ENCODE measurements around the gene RNPS1.

The RNPS1 gene

GRCh38 chr16:2210386-2211365, 57.2 kb downstream of the RNPS1 start, which contains the start of gene BRICD5:
TSS of gene BRICD5 (minus strand) at chr16:2210863. CDS start at chr16:2210833, 30 bp downstream.
- DNase-seq, result no peak

GRCh38 chr16:2210009-2210332, 58.0 kb downstream of the RNPS1 start:
- DNase-seq, result no peak

- DNase-seq, result no peak
Measured at GRCh38 chr16:2209258-2210008, 58.5 kb downstream of the RNPS1 start.

GRCh38 chr16:2208772-2209171, 59.2 kb downstream of the RNPS1 start:
- DNase-seq, result no peak

- DNase-seq, result no peak
Measured at GRCh38 chr16:2208308-2208707, 59.6 kb downstream of the RNPS1 start.

- DNase-seq, result no peak
Measured at GRCh38 chr16:2207872-2208271, 60.1 kb downstream of the RNPS1 start.

- DNase-seq, result no peak
Measured at GRCh38 chr16:2206780-2207433, 61.0 kb downstream of the RNPS1 start.

GRCh38 chr16:2206420-2206779, 61.5 kb downstream of the RNPS1 start:
- DNase-seq, result no peak

GRCh38 chr16:2205967-2206313, 62.0 kb downstream of the RNPS1 start:
- no peak for DNase-seq

GRCh38 chr16:2205104-2205966, 62.6 kb downstream of the RNPS1 start, which contains the start of gene MLST8:
TSS of gene MLST8 (plus strand) at chr16:2205454. CDS start at chr16:2206086, 632 bp downstream.
- peak; percentile 94 for DNase-seq

GRCh38 chr16:2204416-2205103, 63.4 kb downstream of the RNPS1 start:
- no peak for DNase-seq
